ENCODE results near the gene FAM181A. TPM values are rescaled to one million over a fixed set of nuclear protein-coding genes. Genes with fewer than 3 reads are reported as not detected.

The FAM181A gene
- total and polyA plus RNA-seq, 9 of the 15 experiments (the other 6 are each of a cell fraction or from before 2014, with no cell fraction given), result not detected

DNA sequence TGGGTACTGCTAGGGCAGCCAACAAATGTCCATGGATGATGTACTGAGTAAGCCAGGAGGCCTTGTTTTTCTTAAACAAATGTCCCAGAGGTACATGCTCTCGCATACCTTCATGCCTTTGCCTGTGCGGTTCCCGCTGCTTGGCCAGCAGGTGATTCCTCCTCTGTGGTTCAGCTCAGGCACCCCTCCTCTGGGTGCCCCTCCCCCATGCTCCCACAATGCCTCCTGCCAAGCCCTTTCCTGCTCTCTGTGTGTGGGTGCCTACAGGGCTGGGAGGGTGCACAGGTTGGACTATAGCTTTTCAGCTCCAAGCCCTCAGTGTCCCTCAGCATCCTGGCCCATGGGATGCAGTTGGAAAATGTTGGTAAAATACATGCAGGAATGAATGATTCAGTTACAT is 25.7 kb downstream of the FAM181A start:
- no peaks in the 10 kb centered on the region for H3K4me1 ChIP-seq (replicated peaks in 1 of 2; ENCODE audit: control insufficient read depth in 2 of 2, insufficient read depth in 2 of 2, low read length in 2 of 2)
- H3K9me1 ChIP-seq (ENCODE audit: control insufficient read depth, insufficient read depth, low read length), result no peaks in the 10 kb centered on the region
- FAIRE-seq, result no peak
- peaks cover 2 to 18% of the 10 kb centered on the region in 2 experiments; a peak in 2 of 5 replicates for H3K27me3 ChIP-seq (ENCODE audit: control insufficient read depth in 2 of 2, insufficient read depth in 2 of 2, low read length in 2 of 2)
- in situ Hi-C loops (cut with MboI) (no loop called here), intact Hi-C loops (cut with micrococcal nuclease) (no loop called here)
- no peaks in the 10 kb centered on the region; the same call in 1 of the 2 replicates for H4K20me1 ChIP-seq (replicated peaks; ENCODE audit: control insufficient read depth, insufficient read depth, low read length)
- no peak overlapping the region for H3K27ac ChIP-seq (ENCODE audit: extremely low read depth, low read depth, low read length)
- WGBS (ENCODE audit: insufficient coverage, low coverage, missing lambda C conversion rate), result no CpG with 5 or more reads among the region's 3 CpGs
- DNase-seq (ENCODE audit: extremely low read depth in 1 of 4, low spot score in 3 of 4), result no peak
- no peak for ATAC-seq
- no peak overlapping the region for H2AFZ ChIP-seq (ENCODE audit: low read depth, low read length)
- H3K4me3 ChIP-seq, result no peak overlapping the region
- no peaks in the 10 kb centered on the region for H3K9me3 ChIP-seq (replicated peaks; ENCODE audit: control insufficient read depth, insufficient read depth, low read depth, low read length)
- TF ChIP-seq XRCC3 (IDR thresholded peaks at IDR 0.05) (no peak), ZBTB8A (IDR thresholded peaks at IDR 0.05; ENCODE audit: partially characterized antibody) (no peak), HMG20A (CRISPR knock-in tag; conservative IDR thresholded peaks at IDR 0.05) (no peak), PRMT5 (CRISPR knock-in tag; IDR thresholded peaks at IDR 0.05) (no peak), SP1 (CRISPR knock-in tag; IDR thresholded peaks at IDR 0.05) (no peak)
- TF ChIP-seq, protein P1, sequence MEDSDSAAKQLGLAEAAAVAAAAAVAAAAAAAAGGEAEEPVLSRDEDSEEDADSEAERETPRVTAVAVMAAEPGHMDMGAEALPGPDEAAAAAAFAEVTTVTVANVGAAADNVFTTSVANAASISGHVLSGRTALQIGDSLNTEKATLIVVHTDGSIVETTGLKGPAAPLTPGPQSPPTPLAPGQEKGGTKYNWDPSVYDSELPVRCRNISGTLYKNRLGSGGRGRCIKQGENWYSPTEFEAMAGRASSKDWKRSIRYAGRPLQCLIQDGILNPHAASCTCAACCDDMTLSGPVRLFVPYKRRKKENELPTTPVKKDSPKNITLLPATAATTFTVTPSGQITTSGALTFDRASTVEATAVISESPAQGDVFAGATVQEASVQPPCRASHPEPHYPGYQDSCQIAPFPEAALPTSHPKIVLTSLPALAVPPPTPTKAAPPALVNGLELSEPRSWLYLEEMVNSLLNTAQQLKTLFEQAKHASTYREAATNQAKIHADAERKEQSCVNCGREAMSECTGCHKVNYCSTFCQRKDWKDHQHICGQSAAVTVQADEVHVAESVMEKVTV (CRISPR knock-in tag; IDR thresholded peaks at IDR 0.05), result no peak
- H3K79me2 ChIP-seq (ENCODE audit: control insufficient read depth, insufficient read depth, low read length), result no peaks in the 10 kb centered on the region
- H3K36me3 ChIP-seq (ENCODE audit: control insufficient read depth, insufficient read depth, low read length), result no peaks in the 10 kb centered on the region
- H3K9ac ChIP-seq (ENCODE audit: insufficient read depth in 1 of 2, low read depth in 2 of 2, low read length in 2 of 2), result no peak overlapping the region
- ChIA-PET CTCF (ENCODE audit: low intra/inter-chr PET ratio) (interaction anchor here (0.6 to 1.2 kb wide), 2 partner anchors 49 to 190 kb away, joined by 3 read pairs; no protein-coding TSS in a partner anchor), POLR2A (no interaction called here)
- BruUV-seq (replicated peaks), result no TSS peak
- no peak overlapping the region for H3K4me2 ChIP-seq (ENCODE audit: insufficient read depth, low read length)
